Measurements from ENCODE around the gene MRPS34.

Gene MRPS34

DNA sequence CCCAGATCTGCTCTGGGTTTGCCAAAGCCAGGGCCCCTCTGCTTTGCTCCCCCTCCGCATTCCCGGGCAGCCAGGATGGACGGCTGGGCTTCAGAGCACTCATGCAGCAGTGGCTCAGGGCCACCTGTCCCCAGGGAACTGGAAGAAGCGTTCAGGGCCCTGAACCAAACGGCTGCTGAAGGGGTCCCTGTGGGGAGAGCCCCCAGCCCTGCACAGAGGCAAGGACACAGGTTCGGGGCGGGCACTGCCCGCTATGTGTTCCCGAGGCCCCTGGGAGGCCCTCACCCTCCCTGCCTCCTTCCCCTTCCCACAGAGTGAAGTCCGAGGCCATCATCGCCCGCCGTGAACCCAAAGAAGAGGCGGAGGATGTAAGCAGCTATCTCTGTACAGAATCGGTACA lies 12.0 kb downstream of the MRPS34 start:
- no peak overlapping the region for H3K4me3 ChIP-seq (replicated peaks in 1 of 2; ENCODE audit: low read depth in 2 of 2, low read length in 2 of 2)
- no peak for TF ChIP-seq CTCF (IDR thresholded peaks at IDR 0.05; ENCODE audit: low read depth, low read length)

DNA sequence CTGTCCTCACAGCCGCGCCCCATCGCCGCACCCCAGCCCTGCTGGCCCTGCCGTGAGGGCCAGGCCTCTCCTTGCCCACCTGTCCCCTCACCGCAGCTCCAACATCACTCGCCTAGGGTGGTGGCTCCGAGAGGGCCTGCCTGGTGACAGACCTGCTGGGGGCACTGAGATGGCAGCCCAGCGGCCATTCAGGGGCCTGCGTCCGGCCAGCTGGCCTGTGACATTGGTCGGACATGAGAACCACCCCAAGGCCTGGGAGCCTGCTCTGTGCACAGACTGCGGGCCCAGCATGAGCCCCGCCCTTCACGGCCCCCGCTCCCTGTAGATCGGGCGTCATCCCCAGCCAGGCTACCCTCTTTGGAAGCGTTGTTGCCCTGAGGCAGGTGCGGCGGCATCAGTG lies 13.4 kb downstream of the MRPS34 start:
- DNase-seq (ENCODE audit: low read depth in 2 of 2): no peak
- no peak for TF ChIP-seq CTCF (IDR thresholded peaks at IDR 0.05; ENCODE audit: low read depth, low read length)
- H3K4me3 ChIP-seq (replicated peaks in 1 of 2; ENCODE audit: low read depth in 2 of 2, low read length in 2 of 2): no peak overlapping the region

More for the DNA sequence above, 12.0 kb downstream of the MRPS34 start:
- no peak for DNase-seq (ENCODE audit: low read depth in 2 of 2)

DNA sequence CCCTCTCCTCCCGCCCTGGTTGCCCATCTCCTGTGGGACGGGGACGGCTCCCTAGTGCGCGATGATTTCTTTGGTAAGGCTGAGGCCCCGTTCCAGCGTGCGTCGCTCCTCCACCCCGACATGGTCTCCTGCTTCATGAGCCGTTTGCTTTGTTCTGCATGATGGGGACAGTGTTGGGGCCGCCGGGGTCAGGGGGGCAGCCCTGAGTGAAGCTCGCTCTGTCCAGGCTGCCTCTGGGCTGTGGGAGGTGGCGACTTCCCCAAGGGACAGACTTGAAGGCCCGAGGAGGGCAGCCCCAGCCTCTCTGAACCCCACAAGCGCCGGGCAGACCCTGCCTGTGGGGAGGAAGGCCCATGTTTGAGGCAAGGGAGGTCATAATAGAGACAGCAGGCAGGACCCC lies 14.0 kb downstream of the MRPS34 start:
- TF ChIP-seq CTCF (IDR thresholded peaks at IDR 0.05; ENCODE audit: low read depth, low read length): no peak
- no peak for DNase-seq (ENCODE audit: low read depth in 2 of 2)
- no peak overlapping the region for H3K4me3 ChIP-seq (replicated peaks in 1 of 2; ENCODE audit: low read depth in 2 of 2, low read length in 2 of 2)

DNA sequence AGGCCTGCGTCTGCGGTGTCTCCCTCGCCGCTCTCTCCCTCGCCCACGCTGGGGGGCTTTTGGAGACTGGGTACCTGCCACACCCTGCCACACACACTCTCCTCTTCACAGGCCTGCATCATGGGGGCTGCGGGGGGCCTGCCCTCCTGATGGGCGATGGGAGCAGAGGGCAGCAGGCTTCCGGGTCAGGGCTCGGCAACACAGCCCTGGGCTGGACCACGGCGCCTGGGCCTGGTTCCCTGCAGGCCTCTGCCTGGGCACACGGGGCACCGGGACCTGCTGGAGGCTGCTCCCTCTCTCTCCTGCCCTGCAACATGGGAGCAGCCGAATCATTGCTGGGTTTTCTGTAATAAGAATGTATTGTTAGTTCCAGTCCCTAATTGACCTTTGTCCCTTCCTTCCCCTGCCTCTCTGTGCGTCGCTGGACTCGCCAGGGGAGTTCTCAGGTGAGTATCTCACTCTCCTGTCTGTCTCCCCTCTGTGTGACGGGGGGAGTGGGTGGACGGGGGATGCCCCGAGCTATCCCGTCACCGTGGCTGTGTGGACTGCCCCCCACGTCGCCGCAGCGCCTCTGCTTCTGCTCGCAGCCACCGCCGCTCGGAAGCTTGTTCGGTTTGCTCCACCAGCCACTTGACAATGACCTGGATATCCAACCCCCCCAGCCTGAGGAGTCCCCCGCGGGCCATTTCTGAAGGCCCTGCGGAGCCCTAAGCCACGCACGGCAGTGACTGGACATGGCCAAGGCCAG lies 15.0 kb downstream of the MRPS34 start:
- DNase-seq (ENCODE audit: low read depth in 2 of 2): no peak
- H3K4me3 ChIP-seq (replicated peaks in 1 of 2; ENCODE audit: low read depth in 2 of 2, low read length in 2 of 2): no peak overlapping the region
- TF ChIP-seq CTCF (IDR thresholded peaks at IDR 0.05; ENCODE audit: low read depth, low read length): no peak

DNA sequence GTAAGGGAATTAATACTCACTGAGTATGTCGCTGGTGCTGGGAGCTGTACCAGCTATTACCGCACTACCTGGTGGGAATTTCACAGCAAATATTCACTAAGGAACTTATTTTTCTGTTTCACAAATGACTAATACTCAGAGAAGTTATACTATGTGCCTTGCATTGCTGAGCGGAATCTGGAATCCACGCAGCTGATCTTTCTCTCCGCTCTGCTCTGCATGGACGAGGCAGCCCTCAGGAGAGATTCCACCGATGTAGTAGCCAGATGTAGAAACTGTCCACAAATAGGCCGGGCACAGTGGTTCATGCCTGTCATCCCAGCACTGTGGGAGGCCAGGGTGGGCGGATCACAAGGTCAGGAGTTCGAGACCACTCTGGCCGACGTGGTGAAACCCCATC lies 18.7 kb downstream of the MRPS34 start:
- H3K4me3 ChIP-seq (replicated peaks in 1 of 2; ENCODE audit: low read depth in 2 of 2, low read length in 2 of 2): no peak overlapping the region
- TF ChIP-seq CTCF (IDR thresholded peaks at IDR 0.05; ENCODE audit: low read depth, low read length): no peak
- DNase-seq (ENCODE audit: low read depth in 2 of 2): no peak

DNA sequence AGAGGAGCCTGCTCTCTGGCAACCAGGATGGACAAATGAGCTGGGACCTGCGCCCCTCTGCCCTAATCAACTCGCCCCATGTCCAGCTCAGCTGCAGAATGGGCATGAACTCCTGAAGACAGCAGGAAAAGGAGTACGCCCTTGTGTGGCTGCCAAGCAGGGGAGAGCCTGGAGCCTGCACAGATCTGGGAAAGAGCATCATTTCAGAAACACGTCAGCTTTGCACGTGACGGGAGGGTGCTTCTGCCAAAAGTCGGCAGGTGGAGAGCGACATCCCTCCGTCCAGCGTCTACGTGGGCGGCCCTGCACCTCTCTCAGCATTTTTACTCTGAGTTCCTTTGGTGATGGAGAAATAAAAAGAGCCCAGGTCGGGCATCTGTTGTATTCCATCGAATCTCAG lies 20.1 kb downstream of the MRPS34 start:
- TF ChIP-seq CTCF (IDR thresholded peaks at IDR 0.05; ENCODE audit: low read depth, low read length): no peak
- no peak for DNase-seq (ENCODE audit: low read depth in 2 of 2)
- no peak overlapping the region for H3K4me3 ChIP-seq (replicated peaks in 1 of 2; ENCODE audit: low read depth in 2 of 2, low read length in 2 of 2)

DNA sequence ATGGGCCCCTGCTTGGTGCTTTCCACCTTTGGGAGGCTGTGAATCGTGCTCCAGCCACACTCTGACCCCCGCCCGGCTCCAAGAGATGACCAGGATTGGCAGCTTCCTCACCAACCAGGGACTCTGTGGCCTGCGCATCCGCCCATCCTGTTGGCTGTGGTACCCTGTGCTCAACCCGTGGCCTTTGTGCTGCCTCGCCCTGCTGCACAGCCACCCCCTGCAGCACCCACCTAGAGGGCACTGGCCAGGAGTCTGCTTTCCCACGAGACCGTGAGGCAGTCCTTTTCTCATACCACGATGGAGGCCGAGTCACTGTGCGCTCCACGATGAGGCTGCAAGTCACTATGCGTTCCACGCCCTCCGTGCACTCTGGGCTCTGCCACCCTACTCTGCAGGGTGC lies 21.0 kb downstream of the MRPS34 start:
- no peak overlapping the region for H3K4me3 ChIP-seq (replicated peaks in 1 of 2; ENCODE audit: low read depth in 2 of 2, low read length in 2 of 2)
- DNase-seq (ENCODE audit: low read depth in 2 of 2): no peak
- TF ChIP-seq CTCF (IDR thresholded peaks at IDR 0.05; ENCODE audit: low read depth, low read length): no peak

Measured in cardiac fibroblast (primary cell).